Right lobe of liver (tissue), 4 donors: ENCODE results near the gene PTH.

ENCODE experiments used
- POLR2A ChIP-seq: fragments of 450-650 bp; IDR thresholded peaks from one replicate; pipeline ENCODE4 v1.6.1; 2017; ENCODE audit warnings: antibody characterized with exemption, mild to moderate bottlenecking
- TF ChIP-seq, protein P1 (sequence below), 4 donors: fragments of 200-600 bp in 3 of 4; fragments of 450-650 bp in 1 of 4; IDR thresholded peaks; one replicate each; pipeline versions ENCODE4 v1.5.1 to v1.8.0; 2016 to 2022; ENCODE audit warnings: antibody characterized with exemption in 4 of 4, mild to moderate bottlenecking in 2 of 4
- donor health status: DM: no; HTN: no; CAD: no.
- donor health status: DM: no; HTN: no; CAD: no.
- donor health status: DM: no; HTN: yes; CAD: no.

GRCh38 chr11:13445588-13445987 lies 50.2 kb downstream of the PTH start:
- no peak for TF ChIP-seq POLR2A
- TF ChIP-seq, protein P1, sequence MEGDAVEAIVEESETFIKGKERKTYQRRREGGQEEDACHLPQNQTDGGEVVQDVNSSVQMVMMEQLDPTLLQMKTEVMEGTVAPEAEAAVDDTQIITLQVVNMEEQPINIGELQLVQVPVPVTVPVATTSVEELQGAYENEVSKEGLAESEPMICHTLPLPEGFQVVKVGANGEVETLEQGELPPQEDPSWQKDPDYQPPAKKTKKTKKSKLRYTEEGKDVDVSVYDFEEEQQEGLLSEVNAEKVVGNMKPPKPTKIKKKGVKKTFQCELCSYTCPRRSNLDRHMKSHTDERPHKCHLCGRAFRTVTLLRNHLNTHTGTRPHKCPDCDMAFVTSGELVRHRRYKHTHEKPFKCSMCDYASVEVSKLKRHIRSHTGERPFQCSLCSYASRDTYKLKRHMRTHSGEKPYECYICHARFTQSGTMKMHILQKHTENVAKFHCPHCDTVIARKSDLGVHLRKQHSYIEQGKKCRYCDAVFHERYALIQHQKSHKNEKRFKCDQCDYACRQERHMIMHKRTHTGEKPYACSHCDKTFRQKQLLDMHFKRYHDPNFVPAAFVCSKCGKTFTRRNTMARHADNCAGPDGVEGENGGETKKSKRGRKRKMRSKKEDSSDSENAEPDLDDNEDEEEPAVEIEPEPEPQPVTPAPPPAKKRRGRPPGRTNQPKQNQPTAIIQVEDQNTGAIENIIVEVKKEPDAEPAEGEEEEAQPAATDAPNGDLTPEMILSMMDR (IDR thresholded peaks at IDR 0.05), result no peak
